ENCODE data around the gene HSPA1A. TPM values are rescaled to one million over a fixed set of nuclear protein-coding genes. Genes with fewer than 3 reads are reported as not detected.
A peak's percentile ranks its signal among the peaks of the same experiment; 100 is the strongest.
"Not testable (repeated sequence)": the region's sequence is repeated elsewhere in the genome, so short reads cannot be mapped to it uniquely, and the experiment has no call there.

The HSPA1A gene
- polyA plus RNA-seq, 1 donor, result 115 TPM

DNA sequence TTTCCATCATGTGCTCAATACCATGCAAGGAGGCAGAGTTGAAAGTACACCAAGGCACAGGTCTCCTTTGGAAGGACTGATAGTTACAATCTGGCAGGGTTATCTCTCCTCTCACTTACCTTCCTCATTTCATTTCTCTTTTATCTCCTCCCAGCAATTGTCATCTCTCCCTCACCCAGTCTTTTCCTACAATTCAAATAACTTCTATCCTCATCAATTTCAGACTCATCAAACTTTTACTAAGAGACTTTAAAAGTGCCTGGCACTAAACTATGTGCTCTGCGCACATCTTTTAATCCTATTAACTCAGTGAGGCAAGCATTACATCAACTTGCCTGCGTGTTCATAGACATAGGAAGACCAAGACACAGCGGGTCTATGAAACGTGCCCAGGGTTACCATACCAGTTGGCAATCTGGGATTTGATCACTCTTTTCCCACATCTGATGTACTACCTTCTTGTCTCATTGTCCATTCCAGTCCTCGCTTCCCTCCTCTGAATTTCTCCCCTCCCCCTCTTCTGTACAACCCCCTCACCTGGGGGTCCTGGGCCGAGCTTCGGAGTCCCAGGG is 21.0 kb upstream of the HSPA1A start:
- H3K4me1 ChIP-seq (ENCODE audit: control insufficient read depth, insufficient read depth, low read length), result no peaks in the 10 kb centered on the region
- DNase-seq, result peak in 1 of 2 donors; percentile 53
- no peaks in the 10 kb centered on the region for H3K9me3 ChIP-seq (ENCODE audit: control insufficient read depth, low read depth, low read length)
- no CpG with 5 or more reads among the region's 7 CpGs for WGBS (ENCODE audit: insufficient coverage, low lambda C conversion rate)
- H3K27ac ChIP-seq (ENCODE audit: low read length), result peak overlapping the region; percentile 72
- H3K36me3 ChIP-seq (ENCODE audit: control insufficient read depth, insufficient read depth, low read length), result peaks cover 20% of the 10 kb centered on the region
- no peaks in the 10 kb centered on the region for H3K27me3 ChIP-seq (ENCODE audit: control insufficient read depth, insufficient read depth, low read length)
- peak overlapping the region; percentile 95 for H3K4me3 ChIP-seq (ENCODE audit: low read length)

DNA sequence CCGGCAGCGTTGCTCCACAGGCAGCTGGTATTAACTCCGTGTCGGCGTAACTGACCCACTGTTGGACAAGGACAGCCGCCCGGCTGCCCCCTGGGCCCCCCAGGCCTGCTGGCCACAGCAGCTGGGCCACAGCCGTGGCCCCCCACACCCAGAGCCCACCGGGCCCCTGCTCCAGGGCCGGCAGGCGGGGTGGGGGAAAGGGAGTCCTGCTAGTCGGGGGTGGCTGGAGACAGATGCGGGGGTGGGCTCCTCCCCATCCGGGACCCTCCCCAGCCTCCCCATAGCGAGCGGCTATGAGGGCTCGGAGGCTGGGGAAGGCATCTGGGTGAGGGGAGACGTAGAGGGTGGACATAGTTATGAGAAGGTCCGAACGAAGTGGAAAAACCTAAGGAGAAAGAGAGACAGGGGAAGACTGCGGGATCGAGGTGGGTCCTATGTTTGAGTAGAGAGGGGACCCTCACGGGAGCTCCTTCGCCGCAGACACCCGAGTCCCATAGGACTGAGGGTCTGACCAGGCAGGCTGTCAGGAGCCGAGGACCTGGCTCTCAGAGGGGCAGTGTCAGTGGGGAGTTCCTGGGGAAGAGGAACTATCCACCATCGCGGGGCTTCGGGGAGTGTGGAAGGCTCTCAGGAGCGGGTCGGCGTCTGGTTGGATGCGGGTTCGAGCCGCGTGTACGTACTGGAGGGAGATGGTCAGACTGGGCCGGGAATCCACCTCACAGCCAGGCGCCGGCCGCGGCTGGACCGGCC is 20.3 kb upstream of the HSPA1A start:
- DNase-seq, result no peak
- no peaks in the 10 kb centered on the region for H3K4me1 ChIP-seq (ENCODE audit: control insufficient read depth, insufficient read depth, low read length)
- H3K27ac ChIP-seq (ENCODE audit: low read length), result peak overlapping the region; percentile 72
- WGBS (ENCODE audit: insufficient coverage, low lambda C conversion rate), result 0% methylated on average over 2 of the region's 44 CpGs
- no peaks in the 10 kb centered on the region for H3K9me3 ChIP-seq (ENCODE audit: control insufficient read depth, low read depth, low read length)
- H3K4me3 ChIP-seq (ENCODE audit: low read length), result peak overlapping the region; percentile 95
- H3K36me3 ChIP-seq (ENCODE audit: control insufficient read depth, insufficient read depth, low read length), result peaks cover 18% of the 10 kb centered on the region
- no peaks in the 10 kb centered on the region for H3K27me3 ChIP-seq (ENCODE audit: control insufficient read depth, insufficient read depth, low read length)

DNA sequence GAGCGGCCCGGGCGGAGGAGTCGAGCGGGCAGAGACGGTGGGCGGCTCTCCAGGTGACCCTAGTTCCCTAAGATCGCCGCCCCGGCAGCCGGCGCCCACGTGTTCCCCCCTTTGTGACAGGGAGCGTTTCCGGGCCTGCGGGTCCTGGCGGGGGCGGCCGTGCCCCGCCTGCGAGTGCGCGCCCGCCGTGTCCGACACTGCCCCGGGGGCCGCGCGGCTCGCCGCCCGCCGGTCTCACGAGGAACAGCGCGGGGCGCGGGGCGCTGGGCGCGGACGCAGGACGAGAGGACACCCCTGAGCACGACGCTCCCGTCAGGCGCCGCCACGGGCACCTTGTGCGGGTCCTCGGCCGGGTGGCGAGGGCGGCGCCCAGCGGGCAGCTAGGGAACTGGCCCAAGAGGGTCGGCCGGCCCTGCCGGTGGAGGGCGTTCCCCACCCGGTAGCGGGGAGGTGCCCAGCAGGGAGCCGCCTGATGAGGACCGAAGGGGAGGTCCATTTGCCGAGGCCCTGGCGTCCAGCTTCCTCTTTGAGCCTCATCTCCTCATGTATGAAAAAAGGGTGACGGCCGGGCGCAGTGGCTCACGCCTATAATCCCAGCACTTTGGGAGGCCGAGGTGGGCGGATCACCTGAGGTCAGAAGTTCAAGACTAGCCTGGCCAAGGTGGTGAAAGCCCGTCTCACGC is 19.6 kb upstream of the HSPA1A start, which contains the start of gene VARS1:
VARS1 (minus strand) TSS at position 137 of the 683 bp plus-strand sequence. CDS start 535 bp downstream, outside the sequence.
- Histone ChIP-seq H3K36me3 (ENCODE audit: control insufficient read depth, insufficient read depth, low read length) (peaks cover 18% of the 10 kb centered on the region), H3K27ac (ENCODE audit: low read length) (peak within 1 kb of the TSS; percentile 72), H3K9me3 (ENCODE audit: control insufficient read depth, low read depth, low read length) (no peaks in the 10 kb centered on the region), H3K27me3 (ENCODE audit: control insufficient read depth, insufficient read depth, low read length) (no peaks in the 10 kb centered on the region), H3K4me1 (ENCODE audit: control insufficient read depth, insufficient read depth, low read length) (no peaks in the 10 kb centered on the region), H3K4me3 (ENCODE audit: low read length) (peak within 1 kb of the TSS; percentile 95)
- DNase-seq, result peak; percentile 91 to 92
- WGBS (ENCODE audit: insufficient coverage, low lambda C conversion rate), result no CpG with 5 or more reads among the region's 75 CpGs

DNA sequence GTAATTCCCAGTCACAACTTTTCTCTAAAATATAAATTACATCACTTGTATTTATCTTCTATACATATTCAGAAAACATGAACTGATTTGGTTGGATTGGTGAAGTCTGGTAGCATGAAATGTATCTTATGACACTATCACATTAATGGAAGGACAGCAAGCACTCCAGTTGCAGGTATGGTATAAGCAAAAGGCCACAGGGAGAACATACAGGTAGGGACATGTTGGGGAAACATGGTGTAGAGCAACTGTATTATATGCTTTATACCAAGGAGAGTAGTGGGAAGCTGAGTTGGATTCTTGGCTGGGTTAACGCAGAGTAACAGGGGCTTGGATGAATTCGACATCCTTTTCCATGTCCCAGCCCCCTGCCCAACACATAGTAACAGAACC is 18.4 kb upstream of the HSPA1A start:
- Histone ChIP-seq H3K36me3 (ENCODE audit: control insufficient read depth, insufficient read depth, low read length) (peaks cover 16% of the 10 kb centered on the region), H3K4me1 (ENCODE audit: control insufficient read depth, insufficient read depth, low read length) (no peaks in the 10 kb centered on the region), H3K27me3 (ENCODE audit: control insufficient read depth, insufficient read depth, low read length) (no peaks in the 10 kb centered on the region), H3K4me3 (ENCODE audit: low read length) (no peak overlapping the region), H3K9me3 (ENCODE audit: control insufficient read depth, low read depth, low read length) (no peaks in the 10 kb centered on the region), H3K27ac (ENCODE audit: low read length) (no peak overlapping the region)
- no peak for DNase-seq
- WGBS (ENCODE audit: insufficient coverage, low lambda C conversion rate), result no CpG with 5 or more reads among the region's 2 CpGs

DNA sequence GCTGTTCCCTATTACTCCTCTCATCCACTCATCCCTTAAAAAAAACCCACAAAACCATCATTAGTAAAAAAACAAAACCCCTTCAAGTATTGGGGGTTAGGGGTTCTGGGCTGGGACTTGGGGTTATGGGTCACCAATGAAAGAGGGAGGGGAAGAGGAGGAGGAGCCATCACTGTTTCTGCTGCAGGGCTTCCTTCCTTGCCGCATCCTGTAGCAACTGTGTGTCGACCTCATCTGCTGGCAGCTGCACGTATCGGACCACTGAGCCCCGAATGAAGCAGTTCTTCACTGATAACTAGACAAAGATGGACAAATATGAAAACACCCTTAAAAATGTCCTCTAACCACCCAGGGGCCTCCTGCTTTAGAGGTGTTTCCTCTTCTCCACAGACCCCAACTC is 17.8 kb upstream of the HSPA1A start:
- Histone ChIP-seq H3K27me3 (ENCODE audit: control insufficient read depth, insufficient read depth, low read length) (no peaks in the 10 kb centered on the region), H3K27ac (ENCODE audit: low read length) (no peak overlapping the region), H3K9me3 (ENCODE audit: control insufficient read depth, low read depth, low read length) (no peaks in the 10 kb centered on the region), H3K4me1 (ENCODE audit: control insufficient read depth, insufficient read depth, low read length) (no peaks in the 10 kb centered on the region), H3K4me3 (ENCODE audit: low read length) (no peak overlapping the region), H3K36me3 (ENCODE audit: control insufficient read depth, insufficient read depth, low read length) (peaks cover 13% of the 10 kb centered on the region)
- whole genome bisulfite sequencing (ENCODE audit: insufficient coverage, low lambda C conversion rate), result no CpG with 5 or more reads among the region's 5 CpGs
- DNase-seq, result no peak

DNA sequence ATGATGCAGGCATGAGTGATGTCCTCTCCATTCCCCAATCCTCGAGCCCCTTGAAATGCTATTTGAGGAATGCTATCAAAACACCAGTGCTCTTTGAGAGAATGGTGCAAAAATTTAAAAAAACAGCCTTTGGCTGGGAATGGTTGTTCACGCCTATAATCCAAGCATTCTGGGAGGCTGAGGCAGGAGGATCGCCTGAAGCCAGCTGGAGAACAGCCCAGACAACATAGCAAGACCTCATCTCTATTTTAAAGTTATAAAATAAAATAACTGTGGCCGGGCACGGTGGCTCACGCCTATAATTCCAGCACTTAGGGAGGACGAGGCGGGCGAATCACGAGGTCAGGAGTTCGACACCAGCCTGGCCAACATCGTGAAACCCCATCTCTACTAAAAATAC is 15.6 kb upstream of the HSPA1A start:
- Histone ChIP-seq H3K27ac (ENCODE audit: low read length) (no peak overlapping the region), H3K36me3 (ENCODE audit: control insufficient read depth, insufficient read depth, low read length) (peaks cover 12% of the 10 kb centered on the region), H3K27me3 (ENCODE audit: control insufficient read depth, insufficient read depth, low read length) (no peaks in the 10 kb centered on the region), H3K4me3 (ENCODE audit: low read length) (no peak overlapping the region), H3K4me1 (ENCODE audit: control insufficient read depth, insufficient read depth, low read length) (no peaks in the 10 kb centered on the region), H3K9me3 (ENCODE audit: control insufficient read depth, low read depth, low read length) (no peaks in the 10 kb centered on the region)
- no peak for DNase-seq
- 89% methylated on average over 1 of the region's 12 CpGs for WGBS (ENCODE audit: insufficient coverage, low lambda C conversion rate)

DNA sequence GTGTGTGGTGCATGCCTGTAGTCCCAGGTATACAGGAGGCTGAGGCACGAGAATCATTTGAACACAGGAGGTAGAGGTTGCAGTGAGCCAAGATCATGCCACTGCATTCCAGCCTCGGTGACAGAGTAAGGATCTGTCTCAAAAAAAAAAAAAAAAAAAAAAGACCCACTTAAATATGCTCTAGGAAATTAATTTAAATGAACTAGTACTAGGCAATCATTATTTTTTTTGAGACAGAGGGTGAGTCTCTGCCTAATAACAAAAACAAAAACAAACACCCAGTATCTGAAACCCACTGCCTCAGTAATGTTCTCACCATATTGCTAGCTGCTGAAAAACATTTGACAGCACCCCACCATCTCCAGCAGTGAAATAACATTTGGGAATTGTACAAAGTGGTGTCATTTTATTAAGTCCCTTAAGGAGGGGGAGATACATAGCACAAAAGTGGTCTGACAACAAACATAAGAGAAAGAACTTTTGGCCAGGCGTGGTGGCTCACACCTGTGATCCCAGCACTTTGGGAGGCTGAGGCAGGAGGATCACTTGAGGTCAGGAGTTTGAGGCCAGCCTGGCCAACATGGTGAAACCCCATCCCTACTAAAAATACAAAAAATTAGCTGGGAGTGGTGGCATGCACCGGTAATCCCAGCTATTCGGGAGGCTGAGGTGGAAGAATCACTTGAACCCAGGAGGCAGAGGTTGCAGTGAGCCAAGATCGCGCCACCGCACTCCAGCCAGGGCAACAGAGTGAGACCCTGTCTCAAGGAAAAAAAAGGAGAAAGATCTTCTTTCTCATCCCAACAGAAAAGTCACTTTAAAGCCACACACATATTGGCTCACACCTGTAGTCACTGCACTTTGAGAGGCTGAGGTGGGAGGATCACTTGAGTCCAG is 14.1 kb upstream of the HSPA1A start:
- not testable (repeated sequence) for H3K27me3 ChIP-seq (ENCODE audit: control insufficient read depth, insufficient read depth, low read length); H3K4me1 ChIP-seq (ENCODE audit: control insufficient read depth, insufficient read depth, low read length); H3K9me3 ChIP-seq (ENCODE audit: control insufficient read depth, low read depth, low read length); H3K27ac ChIP-seq (ENCODE audit: low read length); DNase-seq; H3K4me3 ChIP-seq (ENCODE audit: low read length)
- H3K36me3 ChIP-seq (ENCODE audit: control insufficient read depth, insufficient read depth, low read length), result peaks cover 12% of the 10 kb centered on the region
- no CpG with 5 or more reads among the region's 8 CpGs for WGBS (ENCODE audit: insufficient coverage, low lambda C conversion rate)

DNA sequence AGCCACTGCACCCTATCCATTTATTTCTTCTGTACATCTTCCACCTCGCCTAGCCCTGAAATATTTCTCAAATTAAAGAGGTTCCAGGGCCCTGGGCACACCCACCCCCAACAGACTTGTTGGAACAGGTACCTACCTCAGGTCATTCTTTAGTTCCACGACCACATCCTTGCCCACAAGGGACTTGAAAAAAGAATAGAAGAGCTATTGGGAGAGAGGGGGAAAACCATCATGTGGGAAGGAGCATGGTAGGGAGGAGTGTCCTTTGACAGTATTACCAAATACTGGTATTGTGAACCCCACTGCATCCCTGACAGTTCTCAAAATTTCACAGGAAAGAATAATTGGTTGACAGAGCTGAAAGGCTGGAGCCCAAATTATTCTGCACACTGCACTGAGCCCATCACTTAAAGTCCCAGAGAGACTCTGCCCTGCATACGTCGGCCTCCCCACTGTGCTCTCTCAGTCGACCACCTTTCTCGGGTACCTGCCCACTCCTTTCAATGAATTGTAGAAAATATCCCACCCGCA is 9.3 kb upstream of the HSPA1A start:
- DNase-seq, result peak in 1 of 2 donors; percentile 14
- WGBS (ENCODE audit: insufficient coverage, low lambda C conversion rate), result 80% methylated on average over 1 of the region's 7 CpGs
- H3K36me3 ChIP-seq (ENCODE audit: control insufficient read depth, insufficient read depth, low read length), result peaks cover 8% of the 10 kb centered on the region

DNA sequence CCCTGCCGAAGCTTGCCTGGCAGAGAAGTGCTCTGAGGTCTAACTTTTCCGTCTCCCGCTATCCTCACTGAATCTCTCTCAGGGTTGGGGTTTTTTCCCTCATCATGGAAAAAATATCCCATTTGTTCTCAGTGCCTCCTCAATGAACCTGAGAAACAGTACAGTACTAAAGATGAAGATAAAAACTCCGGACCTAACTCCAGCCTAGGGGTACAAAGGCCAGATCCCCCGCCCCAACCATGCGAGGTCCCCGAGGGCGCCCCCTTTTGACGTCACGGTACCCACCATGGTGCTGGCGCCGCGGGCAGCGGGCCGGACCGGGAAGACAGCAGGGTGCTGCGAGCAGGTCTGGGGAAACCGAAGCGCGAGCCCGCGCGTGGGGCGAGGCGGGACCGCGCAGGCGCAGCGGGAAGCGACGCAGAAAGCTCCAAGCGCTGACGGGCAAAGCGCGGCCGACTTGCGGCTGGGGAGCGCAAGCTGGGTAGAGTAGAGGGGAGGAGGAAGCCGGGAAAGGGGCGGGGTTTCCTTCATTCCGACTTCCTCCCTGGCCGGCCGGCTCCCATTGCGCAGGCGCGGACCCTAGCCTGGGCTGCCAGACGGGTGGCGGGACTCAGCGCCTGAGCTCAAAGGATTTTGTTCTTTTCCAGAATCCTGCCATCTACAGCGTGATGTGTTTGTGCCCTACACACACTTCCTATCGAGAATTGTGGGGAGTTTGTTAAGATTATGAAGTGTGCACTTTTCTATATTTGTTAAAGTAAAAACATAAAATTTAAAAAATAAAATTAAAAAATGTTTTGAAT is 8.7 kb upstream of the HSPA1A start, which contains the start of gene LSM2:
LSM2 (minus strand) TSS at position 497 of the 803 bp plus-strand sequence; CDS start at position 288, 209 bp downstream.
- Histone ChIP-seq H3K4me1 (ENCODE audit: control insufficient read depth, insufficient read depth, low read length) (peaks cover 6% of the 10 kb centered on the region), H3K36me3 (ENCODE audit: control insufficient read depth, insufficient read depth, low read length) (peaks cover 5% of the 10 kb centered on the region), H3K4me3 (ENCODE audit: low read length) (peak within 1 kb of the TSS; percentile 65), H3K27me3 (ENCODE audit: control insufficient read depth, insufficient read depth, low read length) (no peaks in the 10 kb centered on the region), H3K27ac (ENCODE audit: low read length) (peak within 1 kb of the TSS; percentile 89), H3K9me3 (ENCODE audit: control insufficient read depth, low read depth, low read length) (no peaks in the 10 kb centered on the region)
- DNase-seq, result peak; percentile 98
- no CpG with 5 or more reads among the region's 51 CpGs for WGBS (ENCODE audit: insufficient coverage, low lambda C conversion rate)

More for the DNA sequence above, 9.3 kb upstream of the HSPA1A start:
- Histone ChIP-seq H3K4me1 (ENCODE audit: control insufficient read depth, insufficient read depth, low read length) (peaks cover 6% of the 10 kb centered on the region), H3K4me3 (ENCODE audit: low read length) (peak overlapping the region; percentile 65), H3K27ac (ENCODE audit: low read length) (peak overlapping the region; percentile 89), H3K9me3 (ENCODE audit: control insufficient read depth, low read depth, low read length) (no peaks in the 10 kb centered on the region), H3K27me3 (ENCODE audit: control insufficient read depth, insufficient read depth, low read length) (no peaks in the 10 kb centered on the region)

Measured in large intestine (tissue), 3 donors.